Type B pancreatic cell (in vitro differentiated cells): ENCODE measurements around the gene CLEC10A. TPM values are rescaled to one million over a fixed set of nuclear protein-coding genes. Genes with fewer than 3 reads are reported as not detected.
"Not testable (repeated sequence)": the region's sequence is repeated elsewhere in the genome, so short reads cannot be mapped to it uniquely, and the experiment has no call there.

Source experiments
- DNase-seq: peaks from one replicate; pipeline ENCODE4 v3.0.0; 2021; ENCODE audit warnings: mixed read lengths; ENCODE audit not compliant: unreplicated experiment; ENCODE audit errors: extremely low spot score
- H3K27ac Mint-ChIP-seq: 2 replicates; pipeline ENCODE4 v1.8.0; 2021; ENCODE audit warnings: mild to moderate bottlenecking, mixed read lengths
- H3K27me3 Mint-ChIP-seq: 2 replicates; pipeline ENCODE4 v1.8.0; 2021; ENCODE audit warnings: mixed read lengths
- H3K36me3 Mint-ChIP-seq: 2 replicates; pipeline ENCODE4 v1.8.0; 2021; ENCODE audit warnings: mixed read lengths
- H3K4me1 Mint-ChIP-seq: one replicate; pipeline ENCODE4 v1.8.0; 2021; ENCODE audit warnings: mixed read lengths; ENCODE audit not compliant: unreplicated experiment
- H3K4me3 Mint-ChIP-seq: 2 replicates; pipeline ENCODE4 v1.8.0; 2021; ENCODE audit warnings: mild to moderate bottlenecking, mixed read lengths
- H3K9me3 Mint-ChIP-seq: 2 replicates; pipeline ENCODE4 v1.8.0; 2021; ENCODE audit warnings: mixed read lengths
- CTCF ChIP-seq: fragments of 200-600 bp; sonication (generic); conservative IDR thresholded peaks from 2 replicates; pipeline ENCODE4 v1.5.0; 2021; ENCODE audit warnings: antibody characterized with exemption, mild to moderate bottlenecking
- total RNA-seq: library from RNA; stranded (reverse); gene quantifications from 2 replicates; pipeline ENCODE4 v1.2.1, GENCODE V29; 2021; ENCODE audit warnings: low replicate concordance

Gene CLEC10A
- total RNA-seq, 1 donor from 2014 or later, result not detected

- Mint-ChIP-seq H3K9me3 (no peaks in the 10 kb centered on the region), H3K27ac (peak overlapping the region; percentile 79), H3K4me3 (no peak overlapping the region), H3K4me1 (peaks cover 4% of the 10 kb centered on the region), H3K36me3 (no peaks in the 10 kb centered on the region), H3K27me3 (peaks cover 10% of the 10 kb centered on the region)
- no peak for TF ChIP-seq CTCF
- no peak for DNase-seq
Observed at GRCh38 chr17:7060165-7060891, 19.7 kb downstream of the CLEC10A start.

GRCh38 chr17:7058831-7059447, 21.1 kb downstream of the CLEC10A start:
- Mint-ChIP-seq H3K4me1 (peaks cover 4% of the 10 kb centered on the region), H3K4me3 (no peak overlapping the region), H3K36me3 (no peaks in the 10 kb centered on the region), H3K27me3 (peaks cover 8% of the 10 kb centered on the region), H3K27ac (no peak overlapping the region), H3K9me3 (no peaks in the 10 kb centered on the region)
- no peak for TF ChIP-seq CTCF
- DNase-seq, result no peak

GRCh38 chr17:7056386-7056785, 23.7 kb downstream of the CLEC10A start:
- no peak overlapping the region for H3K4me3 Mint-ChIP-seq
- no peaks in the 10 kb centered on the region for H3K36me3 Mint-ChIP-seq
- H3K4me1 Mint-ChIP-seq, result no peaks in the 10 kb centered on the region
- DNase-seq, result no peak
- peaks cover 2% of the 10 kb centered on the region for H3K27me3 Mint-ChIP-seq
- H3K9me3 Mint-ChIP-seq, result no peaks in the 10 kb centered on the region
- TF ChIP-seq CTCF, result no peak
- H3K27ac Mint-ChIP-seq, result no peak overlapping the region

GRCh38 chr17:7050583-7050982, 29.5 kb downstream of the CLEC10A start:
- not testable (repeated sequence) for H3K9me3 Mint-ChIP-seq, H3K36me3 Mint-ChIP-seq

GRCh38 chr17:7048968-7049367, 31.1 kb downstream of the CLEC10A start:
- H3K27me3 Mint-ChIP-seq, result peaks cover 36% of the 10 kb centered on the region

More at GRCh38 chr17:7050583-7050982, 29.5 kb downstream of the CLEC10A start:
- H3K4me1 Mint-ChIP-seq, result peaks cover 11% of the 10 kb centered on the region
- not testable (repeated sequence) for H3K4me3 Mint-ChIP-seq, H3K27ac Mint-ChIP-seq, DNase-seq
- peaks cover 27% of the 10 kb centered on the region for H3K27me3 Mint-ChIP-seq

More at GRCh38 chr17:7048968-7049367, 31.1 kb downstream of the CLEC10A start:
- Mint-ChIP-seq H3K36me3 (no peaks in the 10 kb centered on the region), H3K9me3 (no peaks in the 10 kb centered on the region), H3K27ac (peak overlapping the region; percentile 29), H3K4me1 (peaks cover 15% of the 10 kb centered on the region), H3K4me3 (no peak overlapping the region)
- TF ChIP-seq CTCF, result no peak
- DNase-seq, result no peak
